ENCODE results near the gene SLC35G3. TPM values are rescaled to one million over a fixed set of nuclear protein-coding genes. Genes with fewer than 3 reads are reported as not detected.

Gene SLC35G3
- total RNA-seq, 1 donor from 2014 or later: not detected

GRCh38 chr17:35147375-35147905 lies 46.8 kb downstream of the SLC35G3 start, which contains the start of gene UNC45B:
UNC45B (plus strand) TSS chr17:35147817; CDS start chr17:35148264, 447 bp downstream.
- no peak for DNase-seq (ENCODE audit: low spot score)
- Mint-ChIP-seq H3K4me3 (ENCODE audit: unreplicated experiment) (no peak within 1 kb of the TSS), H3K9me3 (ENCODE audit: unreplicated experiment) (no peaks in the 10 kb centered on the region), H3K4me1 (ENCODE audit: unreplicated experiment) (peaks cover 22% of the 10 kb centered on the region), H3K27me3 (ENCODE audit: unreplicated experiment) (peaks cover 3% of the 10 kb centered on the region), H3K27ac (ENCODE audit: unreplicated experiment) (no peak within 1 kb of the TSS), H3K36me3 (ENCODE audit: low read depth, unreplicated experiment) (no peaks in the 10 kb centered on the region)
- no peak for TF ChIP-seq CTCF (IDR thresholded peaks at IDR 0.05; ENCODE audit: unreplicated experiment)

GRCh38 chr17:35146214-35146833 lies 47.9 kb downstream of the SLC35G3 start:
- TF ChIP-seq CTCF (IDR thresholded peaks at IDR 0.05; ENCODE audit: unreplicated experiment): no peak
- H3K27ac Mint-ChIP-seq (ENCODE audit: unreplicated experiment): no peak overlapping the region
- H3K4me3 Mint-ChIP-seq (ENCODE audit: unreplicated experiment): no peak overlapping the region
- H3K4me1 Mint-ChIP-seq (ENCODE audit: unreplicated experiment): peaks cover 22% of the 10 kb centered on the region
- DNase-seq (ENCODE audit: low spot score): no peak
- peaks cover 3% of the 10 kb centered on the region for H3K27me3 Mint-ChIP-seq (ENCODE audit: unreplicated experiment)
- H3K9me3 Mint-ChIP-seq (ENCODE audit: unreplicated experiment): no peaks in the 10 kb centered on the region
- no peaks in the 10 kb centered on the region for H3K36me3 Mint-ChIP-seq (ENCODE audit: low read depth, unreplicated experiment)

- Mint-ChIP-seq H3K4me3 (ENCODE audit: unreplicated experiment) (no peak overlapping the region), H3K4me1 (ENCODE audit: unreplicated experiment) (peaks cover 22% of the 10 kb centered on the region), H3K27me3 (ENCODE audit: unreplicated experiment) (peaks cover 2% of the 10 kb centered on the region), H3K9me3 (ENCODE audit: unreplicated experiment) (no peaks in the 10 kb centered on the region), H3K27ac (ENCODE audit: unreplicated experiment) (no peak overlapping the region), H3K36me3 (ENCODE audit: low read depth, unreplicated experiment) (no peaks in the 10 kb centered on the region)
- TF ChIP-seq CTCF (IDR thresholded peaks at IDR 0.05; ENCODE audit: unreplicated experiment): no peak
- DNase-seq (ENCODE audit: low spot score): no peak
Observed at GRCh38 chr17:35144840-35145239, 49.4 kb downstream of the SLC35G3 start.

Other genes with a start within 250 kb of the SLC35G3 start
- 3.9 TPM for gene CCT6B, start 232.9 kb downstream of the SLC35G3 start, total RNA-seq (ENCODE audit: unreplicated experiment)
- 18.5 TPM for gene ZNF830, start 232.9 kb downstream of the SLC35G3 start, total RNA-seq (ENCODE audit: unreplicated experiment)
- 42.1 TPM for gene LIG3, start 213.9 kb downstream of the SLC35G3 start, total RNA-seq (ENCODE audit: unreplicated experiment)
- gene RFFL, start 130.7 kb downstream of the SLC35G3 start, total RNA-seq (ENCODE audit: unreplicated experiment): 20.6 TPM
- gene RAD51D, start 74.5 kb downstream of the SLC35G3 start, total RNA-seq (ENCODE audit: unreplicated experiment): 16.3 TPM
- gene FNDC8, start 72.8 kb downstream of the SLC35G3 start, total RNA-seq (ENCODE audit: unreplicated experiment): not detected
- gene NLE1, start 52.1 kb downstream of the SLC35G3 start, total RNA-seq (ENCODE audit: unreplicated experiment): 16.7 TPM
- 1.9 TPM for gene UNC45B, start 46.6 kb downstream of the SLC35G3 start, total RNA-seq (ENCODE audit: unreplicated experiment)
- 18.2 TPM for gene SLFN5, start 48.7 kb upstream of the SLC35G3 start, total RNA-seq (ENCODE audit: unreplicated experiment)
- gene SLFN11, start 179.2 kb upstream of the SLC35G3 start, total RNA-seq (ENCODE audit: unreplicated experiment): 0.26 TPM
- 25.7 TPM for gene SLFN12, start 238.1 kb upstream of the SLC35G3 start, total RNA-seq (ENCODE audit: unreplicated experiment)